Measurements from ENCODE around the gene TAC1. TPM values are rescaled to one million over a fixed set of nuclear protein-coding genes. Genes with fewer than 3 reads are reported as not detected.
"Not testable (repeated sequence)": the region's sequence is repeated elsewhere in the genome, so short reads cannot be mapped to it uniquely, and the experiment has no call there.

The TAC1 gene
- total RNA-seq, 1 donor from 2014 or later: 0.84 TPM

DNA sequence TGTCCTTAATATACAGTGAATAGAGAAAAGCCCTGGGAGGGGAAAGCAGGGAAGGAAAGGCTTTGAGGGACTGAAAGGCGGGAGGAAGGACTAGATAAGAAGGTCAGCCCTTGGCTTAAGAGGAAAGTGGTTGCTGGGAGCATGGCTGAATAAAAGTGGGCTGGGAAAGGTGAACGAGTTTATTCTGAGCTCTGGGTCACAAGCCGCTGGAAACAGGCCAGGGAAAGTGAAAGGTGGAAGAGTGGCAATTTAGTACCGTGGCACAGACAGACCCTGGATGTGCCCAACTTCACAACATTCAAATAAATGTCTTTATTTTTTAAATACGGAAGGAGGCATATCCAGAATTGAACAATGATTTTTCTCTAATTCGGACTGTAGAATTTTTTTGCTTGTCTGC is 39.7 kb downstream of the TAC1 start:
- Mint-ChIP-seq H3K9me3 (no peaks in the 10 kb centered on the region), H3K4me1 (no peaks in the 10 kb centered on the region), H3K27ac (no peak overlapping the region), H3K27me3 (ENCODE audit: insufficient read depth, low read depth) (no peaks in the 10 kb centered on the region), H3K4me3 (no peak overlapping the region), H3K36me3 (no peaks in the 10 kb centered on the region)
- TF ChIP-seq EZH2phosphoT487 (IDR thresholded peaks at IDR 0.05) (no peak), EZH2 (IDR thresholded peaks at IDR 0.05) (no peak)
- TF ChIP-seq, protein P1, sequence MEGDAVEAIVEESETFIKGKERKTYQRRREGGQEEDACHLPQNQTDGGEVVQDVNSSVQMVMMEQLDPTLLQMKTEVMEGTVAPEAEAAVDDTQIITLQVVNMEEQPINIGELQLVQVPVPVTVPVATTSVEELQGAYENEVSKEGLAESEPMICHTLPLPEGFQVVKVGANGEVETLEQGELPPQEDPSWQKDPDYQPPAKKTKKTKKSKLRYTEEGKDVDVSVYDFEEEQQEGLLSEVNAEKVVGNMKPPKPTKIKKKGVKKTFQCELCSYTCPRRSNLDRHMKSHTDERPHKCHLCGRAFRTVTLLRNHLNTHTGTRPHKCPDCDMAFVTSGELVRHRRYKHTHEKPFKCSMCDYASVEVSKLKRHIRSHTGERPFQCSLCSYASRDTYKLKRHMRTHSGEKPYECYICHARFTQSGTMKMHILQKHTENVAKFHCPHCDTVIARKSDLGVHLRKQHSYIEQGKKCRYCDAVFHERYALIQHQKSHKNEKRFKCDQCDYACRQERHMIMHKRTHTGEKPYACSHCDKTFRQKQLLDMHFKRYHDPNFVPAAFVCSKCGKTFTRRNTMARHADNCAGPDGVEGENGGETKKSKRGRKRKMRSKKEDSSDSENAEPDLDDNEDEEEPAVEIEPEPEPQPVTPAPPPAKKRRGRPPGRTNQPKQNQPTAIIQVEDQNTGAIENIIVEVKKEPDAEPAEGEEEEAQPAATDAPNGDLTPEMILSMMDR (IDR thresholded peaks at IDR 0.05): no peak
- H3K79me2 ChIP-seq (ENCODE audit: low read depth): no peaks in the 10 kb centered on the region
- H3K27ac ChIP-seq: no peak overlapping the region
- H3K4me2 ChIP-seq: no peak overlapping the region
- no peaks in the 10 kb centered on the region for H3K9me3 ChIP-seq (ENCODE audit: low read depth)
- no peaks in the 10 kb centered on the region for H4K20me1 ChIP-seq (ENCODE audit: low read depth)
- no peaks in the 10 kb centered on the region for H3K4me1 ChIP-seq
- H2AFZ ChIP-seq (replicated peaks): no peak overlapping the region
- no peaks in the 10 kb centered on the region for H3K36me3 ChIP-seq
- no peaks in the 10 kb centered on the region for H3K27me3 ChIP-seq
- H3F3A ChIP-seq (ENCODE audit: low read depth): no peaks in the 10 kb centered on the region
- no peak for DNase-seq (ENCODE audit: low spot score)
- no peak overlapping the region for H3K9ac ChIP-seq
- H3K4me3 ChIP-seq: no peak overlapping the region

DNA sequence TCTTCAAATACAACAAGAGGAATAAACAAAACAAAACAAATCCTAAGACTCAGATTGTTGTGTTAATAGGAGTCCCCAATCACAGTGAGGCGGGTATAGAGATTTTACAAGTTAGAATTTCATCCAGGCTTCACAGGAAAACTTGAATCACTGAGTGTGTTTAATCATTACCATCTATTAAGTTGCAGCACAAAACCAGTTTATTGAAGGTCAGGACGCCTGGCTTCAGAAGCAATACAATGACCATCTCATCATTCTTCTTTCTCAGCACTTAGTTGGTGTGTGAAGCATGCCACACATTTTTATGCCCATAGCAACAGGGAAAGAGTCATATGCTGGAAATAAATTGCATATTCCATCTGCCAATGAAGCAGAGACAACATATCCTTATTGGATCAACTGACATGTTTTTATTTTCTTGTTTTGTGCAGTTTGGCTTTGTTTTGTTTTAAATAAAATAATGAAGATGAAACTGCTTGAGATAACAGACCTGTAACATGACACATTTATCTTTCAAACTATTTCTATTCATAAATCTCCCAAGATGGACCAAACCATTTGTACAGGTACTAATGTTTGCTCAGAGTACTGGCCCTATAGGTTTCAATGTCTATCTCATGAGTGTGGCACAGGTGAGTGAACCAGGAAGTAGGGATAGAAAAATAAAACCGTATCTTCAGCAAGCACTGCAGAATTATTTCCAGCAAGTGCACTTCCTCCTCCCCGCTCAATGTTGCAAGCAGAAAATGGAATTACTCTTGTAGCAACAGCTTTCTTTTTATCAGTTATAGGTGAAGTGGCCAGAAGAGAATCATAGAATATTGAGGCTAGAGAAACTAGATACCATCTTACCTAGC is 40.4 kb downstream of the TAC1 start:
- Mint-ChIP-seq H3K4me3 (no peak overlapping the region), H3K27ac (no peak overlapping the region), H3K4me1 (no peaks in the 10 kb centered on the region), H3K9me3 (no peaks in the 10 kb centered on the region), H3K27me3 (ENCODE audit: insufficient read depth, low read depth) (no peaks in the 10 kb centered on the region), H3K36me3 (no peaks in the 10 kb centered on the region)
- H3F3A ChIP-seq (ENCODE audit: low read depth): no peaks in the 10 kb centered on the region
- no peak overlapping the region for H3K4me2 ChIP-seq
- H3K79me2 ChIP-seq (ENCODE audit: low read depth): no peaks in the 10 kb centered on the region
- no peak overlapping the region for H3K9ac ChIP-seq
- no peak overlapping the region for H2AFZ ChIP-seq (replicated peaks)
- no peaks in the 10 kb centered on the region for H3K4me1 ChIP-seq
- no peak for DNase-seq (ENCODE audit: low spot score)
- no peaks in the 10 kb centered on the region for H4K20me1 ChIP-seq (ENCODE audit: low read depth)
- TF ChIP-seq, protein P1 (IDR thresholded peaks at IDR 0.05): no peak
- TF ChIP-seq EZH2phosphoT487 (IDR thresholded peaks at IDR 0.05) (no peak), EZH2 (IDR thresholded peaks at IDR 0.05) (no peak)
- H3K9me3 ChIP-seq (ENCODE audit: low read depth): no peaks in the 10 kb centered on the region
- no peak overlapping the region for H3K4me3 ChIP-seq
- no peaks in the 10 kb centered on the region for H3K36me3 ChIP-seq
- H3K27ac ChIP-seq: no peak overlapping the region
- H3K27me3 ChIP-seq: no peaks in the 10 kb centered on the region

- H3K27ac ChIP-seq; H3K9ac ChIP-seq; H3K27me3 Mint-ChIP-seq (ENCODE audit: insufficient read depth, low read depth); H3K27me3 ChIP-seq; H2AFZ ChIP-seq (replicated peaks); H3K79me2 ChIP-seq (ENCODE audit: low read depth); H3K9me3 Mint-ChIP-seq; H3F3A ChIP-seq (ENCODE audit: low read depth); H3K4me3 ChIP-seq; H3K36me3 ChIP-seq; H4K20me1 ChIP-seq (ENCODE audit: low read depth); DNase-seq (ENCODE audit: low spot score); H3K9me3 ChIP-seq (ENCODE audit: low read depth); H3K27ac Mint-ChIP-seq; H3K4me3 Mint-ChIP-seq; H3K4me1 ChIP-seq; H3K4me1 Mint-ChIP-seq; H3K36me3 Mint-ChIP-seq; H3K4me2 ChIP-seq: not testable (repeated sequence)
Measured at GRCh38 chr7:97786398-97786797, 54.5 kb downstream of the TAC1 start.

Other genes with a start within 250 kb of the TAC1 start
- gene ASNS, start 140.3 kb downstream of the TAC1 start, total RNA-seq (ENCODE audit: low replicate concordance): 16.6 and 33.3 TPM in 2 replicates

Data from neural progenitor cell (in vitro differentiated cells).